ENCODE measurements around the gene BRCC3.
A peak's percentile ranks its signal among the peaks of the same experiment; 100 is the strongest.

- TF ChIP-seq, protein P1, sequence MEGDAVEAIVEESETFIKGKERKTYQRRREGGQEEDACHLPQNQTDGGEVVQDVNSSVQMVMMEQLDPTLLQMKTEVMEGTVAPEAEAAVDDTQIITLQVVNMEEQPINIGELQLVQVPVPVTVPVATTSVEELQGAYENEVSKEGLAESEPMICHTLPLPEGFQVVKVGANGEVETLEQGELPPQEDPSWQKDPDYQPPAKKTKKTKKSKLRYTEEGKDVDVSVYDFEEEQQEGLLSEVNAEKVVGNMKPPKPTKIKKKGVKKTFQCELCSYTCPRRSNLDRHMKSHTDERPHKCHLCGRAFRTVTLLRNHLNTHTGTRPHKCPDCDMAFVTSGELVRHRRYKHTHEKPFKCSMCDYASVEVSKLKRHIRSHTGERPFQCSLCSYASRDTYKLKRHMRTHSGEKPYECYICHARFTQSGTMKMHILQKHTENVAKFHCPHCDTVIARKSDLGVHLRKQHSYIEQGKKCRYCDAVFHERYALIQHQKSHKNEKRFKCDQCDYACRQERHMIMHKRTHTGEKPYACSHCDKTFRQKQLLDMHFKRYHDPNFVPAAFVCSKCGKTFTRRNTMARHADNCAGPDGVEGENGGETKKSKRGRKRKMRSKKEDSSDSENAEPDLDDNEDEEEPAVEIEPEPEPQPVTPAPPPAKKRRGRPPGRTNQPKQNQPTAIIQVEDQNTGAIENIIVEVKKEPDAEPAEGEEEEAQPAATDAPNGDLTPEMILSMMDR (IDR thresholded peaks at IDR 0.05), result no peak
- TF ChIP-seq POLR2A (IDR thresholded peaks at IDR 0.05) (peak; percentile 31 to 38), EP300 (IDR thresholded peaks at IDR 0.05) (no peak)
These were observed at the start of gene BRCC3, which contains the start of the genes CMC4 and MTCP1 for GRCh38 chrX:155070975-155071693.
